GM19023 (cell line): Measurements from ENCODE around the gene SLC25A17.
"Not testable (repeated sequence)": the region's sequence is repeated elsewhere in the genome, so short reads cannot be mapped to it uniquely, and the experiment has no call there.

Experiments
- ATAC-seq: cut with Tn5 transposase; IDR thresholded peaks from one replicate; pipeline ENCODE4 v1.9.1; 2021; ENCODE audit warnings: mild to moderate bottlenecking, moderate library complexity; ENCODE audit not compliant: unreplicated experiment

The SLC25A17 gene

GRCh38 chr22:40721266-40721665 is 97.9 kb downstream of the SLC25A17 start:
- no peak for ATAC-seq

- ATAC-seq, result no peak
Observed at GRCh38 chr22:40720538-40721256, 98.4 kb downstream of the SLC25A17 start.

DNA sequence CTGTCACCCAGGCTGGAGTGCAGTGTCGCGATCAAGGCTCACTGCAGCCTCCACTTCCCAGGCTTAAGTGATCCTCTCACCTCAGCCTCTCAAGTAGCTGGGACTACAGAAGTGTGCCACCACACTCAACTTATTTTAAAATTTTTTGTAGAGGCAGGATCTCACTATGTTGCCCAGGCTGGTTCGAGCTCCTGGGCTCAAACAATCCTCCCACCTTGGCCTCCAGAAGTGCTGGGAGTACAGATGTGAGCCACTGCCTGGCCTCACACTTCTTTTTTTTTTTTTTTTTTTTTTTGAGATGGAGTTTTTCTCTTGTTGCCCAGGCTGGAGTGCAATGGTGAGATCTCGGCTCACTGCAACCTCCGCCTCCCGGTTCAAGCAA is 99.0 kb downstream of the SLC25A17 start:
- ATAC-seq, result not testable (repeated sequence)
